Neuronal stem cell (in vitro differentiated cells): Measurements from ENCODE around the gene SUGCT.
"Not testable (repeated sequence)": the region's sequence is repeated elsewhere in the genome, so short reads cannot be mapped to it uniquely, and the experiment has no call there.

Experiments used
- DNase-seq: peaks from one replicate; pipeline ENCODE4 v3.0.0-alpha.2; 2013; ENCODE audit warnings: low spot score
- H2AFZ ChIP-seq: one replicate; pipeline ENCODE4 v1.6.1; 2013; ENCODE audit warnings: mild to moderate bottlenecking, low read length, inconsistent platforms
- H2AK5ac ChIP-seq: 2 replicates; pipeline ENCODE4 v1.6.1; 2013; ENCODE audit warnings: low read depth, mild to moderate bottlenecking, inconsistent platforms, low read length, moderate library complexity, mixed read lengths
- H2BK120ac ChIP-seq: 2 replicates; pipeline ENCODE4 v1.6.1; 2013; ENCODE audit warnings: low read depth, mild to moderate bottlenecking, inconsistent platforms, low read length, moderate library complexity, mixed read lengths
- H2BK12ac ChIP-seq: one replicate; pipeline ENCODE4 v1.6.1; 2013; ENCODE audit warnings: low read length, inconsistent platforms
- H2BK15ac ChIP-seq: 2 replicates; pipeline ENCODE4 v1.6.1; 2013; ENCODE audit warnings: mild to moderate bottlenecking, low read length, inconsistent platforms, mixed read lengths
- H2BK5ac ChIP-seq: one replicate; pipeline ENCODE4 v1.6.1; 2013; ENCODE audit warnings: inconsistent platforms, mild to moderate bottlenecking, low read length, moderate library complexity
- H3K14ac ChIP-seq: one replicate; pipeline ENCODE4 v1.6.1; 2013; ENCODE audit warnings: low read length, inconsistent platforms
- H3K18ac ChIP-seq: 2 replicates; pipeline ENCODE4 v1.6.1; 2013; ENCODE audit warnings: low read length, inconsistent platforms
- H3K23ac ChIP-seq: 2 replicates; pipeline ENCODE4 v1.6.1; 2013; ENCODE audit warnings: low read depth, mild to moderate bottlenecking, mixed read lengths, low read length, inconsistent platforms; ENCODE audit not compliant: poor library complexity
- H3K27ac ChIP-seq: replicated peaks from 3 replicates; pipeline ENCODE4 v1.5.1; 2013; ENCODE audit warnings: low read length, inconsistent platforms
- H3K27me3 ChIP-seq, 3 experiments: 2 replicates each; pipeline ENCODE4 v1.6.1; 2013; ENCODE audit warnings: low read length in 3 of 3, mild to moderate bottlenecking in 2 of 3, inconsistent platforms in 1 of 3, low read depth in 1 of 3, mixed read lengths in 1 of 3, moderate library complexity in 1 of 3; ENCODE audit not compliant: control insufficient read depth in 3 of 3, insufficient read depth in 3 of 3
- H3K36me3 ChIP-seq, 2 donors: replicated peaks in 1 of 2; 2 replicates each; pipeline ENCODE4 v1.6.1; 2013; ENCODE audit warnings: low read length in 2 of 2; ENCODE audit not compliant: control insufficient read depth in 2 of 2, insufficient read depth in 2 of 2
- H3K4ac ChIP-seq: 2 replicates; pipeline ENCODE4 v1.6.1; 2013; ENCODE audit warnings: inconsistent platforms, mild to moderate bottlenecking, low read length, moderate library complexity
- H3K4me1 ChIP-seq, 2 donors: 1 replicate in 1 of 2; 2 replicates in 1 of 2; pipeline ENCODE4 v1.6.1; 2013; ENCODE audit warnings: low read length in 2 of 2, low read depth in 1 of 2; ENCODE audit not compliant: control insufficient read depth in 2 of 2, insufficient read depth in 1 of 2
- H3K4me2 ChIP-seq: one replicate; pipeline ENCODE4 v1.6.1; 2013; ENCODE audit warnings: mild to moderate bottlenecking, low read length, inconsistent platforms; ENCODE audit not compliant: insufficient read depth, poor library complexity, severe bottlenecking
- H3K4me3 ChIP-seq, 2 donors: 2 replicates each; pipeline ENCODE4 v1.5.1; 2013; ENCODE audit warnings: low read length in 2 of 2, mild to moderate bottlenecking in 2 of 2, inconsistent platforms in 1 of 2, moderate library complexity in 1 of 2
- H3K79me1 ChIP-seq: one replicate; pipeline ENCODE4 v1.6.1; 2013; ENCODE audit warnings: low read depth, mild to moderate bottlenecking, inconsistent platforms, low read length, moderate library complexity
- H3K9ac ChIP-seq: one replicate; pipeline ENCODE4 v1.6.1; 2013; ENCODE audit warnings: mild to moderate bottlenecking, low read depth, low read length, inconsistent platforms; ENCODE audit not compliant: poor library complexity
- H3K9me3 ChIP-seq, 2 donors: replicated peaks in 1 of 2; 2 replicates each; pipeline versions ENCODE3 to v1.6.1; 2013; ENCODE audit warnings: low read length in 2 of 2, mild to moderate bottlenecking in 2 of 2, inconsistent platforms in 1 of 2, low read depth in 1 of 2, mixed read lengths in 1 of 2, moderate library complexity in 1 of 2; ENCODE audit not compliant: control insufficient read depth in 2 of 2, insufficient read depth in 1 of 2
- H4K8ac ChIP-seq: one replicate; pipeline ENCODE4 v1.6.1; 2013; ENCODE audit warnings: low read depth, mild to moderate bottlenecking, inconsistent platforms, low read length, moderate library complexity
- H4K91ac ChIP-seq: one replicate; pipeline ENCODE4 v1.6.1; 2013; ENCODE audit warnings: low read length, low read depth, mild to moderate bottlenecking, inconsistent platforms; ENCODE audit not compliant: poor library complexity
- WGBS, 2 donors: extraction: QIAGEN DNeasy Blood & Tissue Kit; methylation state at CpG; one replicate each; pipeline ENCODE4 v1.1.7; 2013; ENCODE audit warnings: missing lambda C conversion rate in 2 of 2, mixed read lengths in 1 of 2; ENCODE audit not compliant: insufficient read length in 2 of 2, insufficient replicate concordance in 1 of 2; ENCODE audit errors: extremely low coverage in 2 of 2; 5-methylcytosine and 5-hydroxymethylcytosine counted together

SUGCT gene

DNA sequence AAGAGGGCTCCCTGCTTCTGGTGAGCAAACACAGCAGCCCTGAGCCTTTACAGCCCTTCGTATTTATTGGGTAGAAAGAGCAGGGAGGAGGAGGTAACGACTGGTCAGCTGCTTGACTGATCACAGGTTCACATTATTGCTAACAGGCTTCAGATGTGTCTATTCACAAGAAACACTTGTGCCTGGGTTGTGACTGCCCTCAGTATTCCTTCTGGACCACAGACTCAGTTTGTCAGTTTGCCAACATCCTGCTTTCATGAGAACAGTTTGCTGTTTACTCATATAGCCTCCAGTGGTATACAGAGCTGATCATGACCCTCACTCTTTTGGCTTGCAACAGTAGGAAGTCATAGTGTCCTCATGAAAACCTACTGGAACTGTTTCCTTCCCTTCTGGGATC is 467.5 kb downstream of the SUGCT start:
- not testable (repeated sequence) for H2BK15ac ChIP-seq, H3K18ac ChIP-seq, H3K36me3 ChIP-seq, H2BK120ac ChIP-seq, H4K8ac ChIP-seq, H3K79me1 ChIP-seq, H3K4me2 ChIP-seq, H3K9ac ChIP-seq, H3K23ac ChIP-seq, H2BK12ac ChIP-seq, H3K14ac ChIP-seq, H3K27me3 ChIP-seq, DNase-seq, H2AK5ac ChIP-seq, H2BK5ac ChIP-seq, H3K27ac ChIP-seq, H3K4ac ChIP-seq, H3K9me3 ChIP-seq, H4K91ac ChIP-seq, H3K4me3 ChIP-seq, H2AFZ ChIP-seq
- whole genome bisulfite sequencing, 2 donors = no CpG with 5 or more reads among the region's 2 CpGs
- peaks cover 0 to 10% of the 10 kb centered on the region in 2 donors for H3K4me1 ChIP-seq

DNA sequence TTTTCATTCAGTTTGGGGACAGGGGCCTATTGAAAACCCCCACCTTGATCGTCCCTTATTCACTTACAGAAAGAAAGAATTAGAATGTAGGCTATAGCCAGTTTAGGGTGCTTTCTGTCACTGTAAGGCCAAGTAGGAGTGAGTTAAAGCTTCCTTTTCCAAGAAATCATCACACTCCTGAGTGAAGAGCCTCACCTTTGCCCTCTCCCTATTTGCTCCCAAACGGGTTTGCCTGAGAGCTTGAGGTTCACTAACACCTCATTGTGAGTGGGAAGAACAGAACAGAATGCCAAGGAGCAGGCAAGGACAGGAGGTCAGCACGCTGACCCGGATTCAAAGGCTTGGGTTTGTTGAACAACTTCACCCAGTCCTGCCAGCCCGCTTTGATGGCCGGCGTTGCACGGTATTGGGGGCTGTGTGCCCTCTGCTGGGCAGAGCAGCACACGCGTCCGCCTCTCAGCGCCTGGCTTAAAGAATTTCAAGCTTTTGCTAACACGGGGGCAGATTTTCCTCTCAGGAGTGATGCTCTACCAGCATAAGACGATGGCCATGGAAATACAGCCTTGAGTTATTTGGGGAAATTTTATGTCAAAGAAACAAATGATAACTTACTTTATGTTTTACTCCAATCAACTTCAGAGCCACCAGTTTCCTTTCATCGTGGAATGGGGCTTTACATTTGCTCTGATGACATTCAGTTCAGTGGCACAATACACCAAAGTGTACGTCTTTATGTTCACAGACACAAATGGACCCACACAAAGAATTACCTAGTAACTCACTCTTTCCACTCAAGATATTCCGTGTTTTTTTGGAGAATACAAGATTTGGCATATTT is 470.0 kb downstream of the SUGCT start:
- no peak overlapping the region for H4K8ac ChIP-seq
- H3K36me3 ChIP-seq = no peaks in the 10 kb centered on the region
- H2BK5ac ChIP-seq = no peak overlapping the region
- H3K4me1 ChIP-seq = peaks cover 0 to 10% of the 10 kb centered on the region in 2 donors
- H2AFZ ChIP-seq = peak overlapping the region; percentile 71
- no peak overlapping the region for H3K18ac ChIP-seq
- DNase-seq = peak; percentile 54
- H2BK12ac ChIP-seq = no peak overlapping the region
- no peaks in the 10 kb centered on the region for H3K27me3 ChIP-seq
- H3K23ac ChIP-seq = no peak overlapping the region
- no peaks in the 10 kb centered on the region for H3K79me1 ChIP-seq
- H4K91ac ChIP-seq = no peak overlapping the region
- no peak overlapping the region for H3K9ac ChIP-seq
- no peak overlapping the region for H2BK15ac ChIP-seq
- no peak overlapping the region for H3K4me2 ChIP-seq
- no peak overlapping the region for H2AK5ac ChIP-seq
- peaks cover 1 to 4% of the 10 kb centered on the region in 2 donors for H3K9me3 ChIP-seq
- no peak overlapping the region for H3K14ac ChIP-seq
- H3K4ac ChIP-seq = no peak overlapping the region
- no peak overlapping the region for H3K27ac ChIP-seq
- H3K4me3 ChIP-seq = no peak overlapping the region
- H2BK120ac ChIP-seq = no peak overlapping the region
- WGBS, 2 donors = no CpG with 5 or more reads among the region's 17 CpGs

DNA sequence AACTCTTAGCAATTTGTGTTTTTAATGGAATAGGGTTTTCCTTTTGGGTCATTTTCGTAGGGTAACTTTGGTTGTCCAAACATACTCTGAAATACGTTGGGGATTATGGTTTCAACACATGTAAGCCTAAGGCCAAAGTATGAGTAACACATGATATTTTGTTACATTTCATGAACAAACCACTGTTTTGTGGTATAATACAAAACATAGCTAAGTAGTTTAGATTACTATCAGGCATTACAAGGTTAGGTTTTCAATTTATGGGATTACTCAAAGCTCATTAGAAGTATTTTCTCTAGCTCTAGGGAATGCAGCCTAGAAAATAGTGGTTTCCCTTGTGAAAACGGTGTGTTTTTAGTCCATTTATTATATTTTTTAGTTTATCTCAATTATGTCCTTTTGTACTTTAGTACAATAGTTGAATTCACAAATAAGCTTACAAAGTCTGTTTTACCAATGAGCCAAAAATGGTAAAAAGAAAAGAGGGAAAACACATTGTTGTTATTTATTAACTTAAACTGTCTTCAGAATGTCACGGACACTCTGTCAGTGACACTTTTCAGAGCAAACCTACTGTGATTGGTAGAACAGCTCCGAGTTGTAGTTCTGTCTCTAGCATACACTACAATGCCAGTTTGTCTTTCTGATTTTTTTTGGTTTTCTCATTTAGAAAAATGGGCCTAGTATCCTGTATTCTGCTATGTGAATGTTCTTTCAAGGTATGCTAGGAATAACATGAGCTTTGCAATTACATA is 473.7 kb downstream of the SUGCT start:
- Histone ChIP-seq H3K14ac (no peak overlapping the region), H2BK5ac (no peak overlapping the region), H2AK5ac (no peak overlapping the region), H3K23ac (no peak overlapping the region), H3K4me1 (peaks cover 0 to 10% of the 10 kb centered on the region in 2 donors), H3K27ac (no peak overlapping the region), H2BK12ac (no peak overlapping the region), H2BK120ac (no peak overlapping the region), H3K4me2 (no peak overlapping the region), H3K18ac (no peak overlapping the region), H3K4ac (no peak overlapping the region), H4K8ac (no peak overlapping the region), H4K91ac (no peak overlapping the region), H3K27me3 (no peaks in the 10 kb centered on the region), H3K9ac (no peak overlapping the region), H3K4me3 (no peak overlapping the region), H2BK15ac (no peak overlapping the region), H3K9me3 (no peaks in the 10 kb centered on the region), H2AFZ (no peak overlapping the region), H3K36me3 (no peaks in the 10 kb centered on the region), H3K79me1 (peaks cover 1% of the 10 kb centered on the region)
- no CpG with 5 or more reads among the region's 5 CpGs for WGBS, 2 donors
- DNase-seq = no peak

DNA sequence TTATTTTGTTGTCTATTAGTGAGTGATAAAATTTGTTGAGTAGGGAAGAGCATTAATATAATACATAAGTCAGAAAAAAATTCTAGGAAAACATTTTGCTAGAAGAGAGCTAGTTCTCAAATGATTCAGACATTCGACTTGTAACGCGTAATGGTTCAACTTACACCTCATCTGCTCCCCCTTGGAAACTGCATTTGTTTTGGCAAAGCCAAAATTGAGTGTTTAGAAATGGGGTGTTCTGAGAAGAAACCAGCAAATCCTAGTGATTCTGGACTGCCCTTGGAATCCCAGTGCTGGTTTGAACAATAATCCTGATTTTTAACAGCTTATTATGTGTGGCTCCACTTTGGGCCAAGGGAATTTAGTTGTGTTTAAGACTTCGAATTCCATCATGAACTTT is 475.7 kb downstream of the SUGCT start:
- Histone ChIP-seq H3K4me1 (peaks cover 0 to 7% of the 10 kb centered on the region in 2 donors), H3K79me1 (peaks cover 1% of the 10 kb centered on the region), H4K91ac (no peak overlapping the region), H3K4me3 (no peak overlapping the region), H3K36me3 (no peaks in the 10 kb centered on the region), H2BK5ac (no peak overlapping the region), H3K4ac (no peak overlapping the region), H2BK15ac (no peak overlapping the region), H3K23ac (no peak overlapping the region), H3K14ac (no peak overlapping the region), H3K9me3 (no peaks in the 10 kb centered on the region), H4K8ac (no peak overlapping the region), H2BK12ac (no peak overlapping the region), H3K9ac (no peak overlapping the region), H2AFZ (no peak overlapping the region), H3K27ac (no peak overlapping the region), H3K27me3 (no peaks in the 10 kb centered on the region), H3K4me2 (no peak overlapping the region), H2AK5ac (no peak overlapping the region), H2BK120ac (no peak overlapping the region), H3K18ac (no peak overlapping the region)
- no peak for DNase-seq
- no CpG with 5 or more reads among the region's 4 CpGs for WGBS, 2 donors
